GM19372 (cell line): Measurements from ENCODE around the gene DCX.

Experiments used
- ATAC-seq: cut with Tn5 transposase; IDR thresholded peaks from one replicate; pipeline ENCODE4 v1.9.1; 2021; ENCODE audit warnings: mild to moderate bottlenecking, low read depth, moderate library complexity; ENCODE audit not compliant: unreplicated experiment

DCX gene

DNA sequence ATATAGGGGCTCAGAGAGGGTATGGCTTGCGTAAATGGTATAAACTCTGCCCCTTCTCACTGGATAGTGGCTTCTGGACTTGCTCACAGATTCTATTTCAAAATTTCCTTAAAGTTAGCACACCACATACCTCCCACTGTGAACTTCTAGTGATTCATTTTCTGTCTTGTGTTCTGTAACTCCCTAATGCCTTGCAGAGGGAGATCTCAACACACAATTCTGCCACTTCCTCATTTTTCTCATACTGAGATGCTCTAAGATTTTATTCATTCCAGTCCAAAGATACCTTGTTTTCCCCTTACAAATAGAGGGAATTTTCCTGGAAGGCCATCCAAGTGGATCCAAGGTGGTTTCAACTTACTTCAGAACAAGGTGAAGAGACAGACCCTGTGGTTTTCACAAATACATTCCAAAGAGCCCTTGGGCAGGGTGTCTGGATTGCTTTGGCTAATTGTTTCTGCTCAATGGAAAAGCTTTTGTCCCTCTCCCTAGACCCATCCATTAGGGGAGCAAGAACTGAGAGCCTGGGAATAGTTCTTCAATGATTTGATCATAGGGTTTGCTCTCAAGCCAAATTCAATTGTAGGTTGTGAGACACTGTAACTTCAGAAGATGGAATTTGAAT is 89.6 kb downstream of the DCX start:
- no peak for ATAC-seq

DNA sequence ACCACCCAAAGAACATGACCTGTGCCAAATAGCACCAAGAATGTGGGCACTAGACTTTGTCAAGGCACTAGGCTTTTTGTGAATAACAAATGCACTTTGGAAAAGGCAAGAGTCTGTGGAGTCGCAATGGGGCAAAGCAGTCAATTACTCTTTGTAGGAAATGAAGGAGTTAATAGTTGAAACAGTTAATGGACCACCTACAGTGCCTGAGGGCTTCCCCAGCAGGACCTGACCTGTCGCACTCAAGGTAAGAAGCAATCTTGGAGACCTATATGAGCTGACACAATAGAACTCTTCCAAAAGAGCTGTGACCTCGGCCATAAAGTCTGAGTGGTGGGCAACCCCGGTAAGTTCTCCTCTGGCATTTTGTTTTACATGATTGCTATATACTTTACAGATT is 92.5 kb downstream of the DCX start:
- no peak for ATAC-seq

GRCh38 chrX:111318901-111319300 is 93.1 kb downstream of the DCX start:
- no peak for ATAC-seq

DNA sequence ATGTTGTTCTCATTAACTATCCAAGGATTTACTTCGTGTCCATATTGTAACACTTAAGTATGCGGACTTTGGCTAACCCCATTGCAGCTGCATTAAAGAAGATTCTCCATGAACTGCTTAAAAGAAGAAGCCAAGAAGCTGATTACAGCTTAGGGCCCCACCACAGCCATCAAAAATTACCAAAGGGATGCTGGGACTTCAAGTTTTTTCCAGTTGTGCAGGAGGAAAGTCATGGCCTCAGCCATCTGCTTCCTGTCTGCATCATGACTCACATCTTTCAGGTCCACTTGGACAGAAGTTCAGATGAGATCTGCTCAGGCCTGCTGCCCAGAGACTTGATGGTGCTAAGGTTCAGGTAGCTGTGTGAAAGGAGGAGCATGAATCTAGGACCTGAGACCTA is 102.9 kb downstream of the DCX start:
- ATAC-seq = no peak

GRCh38 chrX:111308039-111308438 is 104.0 kb downstream of the DCX start:
- no peak for ATAC-seq

- ATAC-seq = no peak
Measured at GRCh38 chrX:111302284-111302683, 109.7 kb downstream of the DCX start.

GRCh38 chrX:111288841-111289240 is 123.2 kb downstream of the DCX start:
- ATAC-seq = no peak

GRCh38 chrX:111284631-111285293 is 127.2 kb downstream of the DCX start:
- no peak for ATAC-seq

DNA sequence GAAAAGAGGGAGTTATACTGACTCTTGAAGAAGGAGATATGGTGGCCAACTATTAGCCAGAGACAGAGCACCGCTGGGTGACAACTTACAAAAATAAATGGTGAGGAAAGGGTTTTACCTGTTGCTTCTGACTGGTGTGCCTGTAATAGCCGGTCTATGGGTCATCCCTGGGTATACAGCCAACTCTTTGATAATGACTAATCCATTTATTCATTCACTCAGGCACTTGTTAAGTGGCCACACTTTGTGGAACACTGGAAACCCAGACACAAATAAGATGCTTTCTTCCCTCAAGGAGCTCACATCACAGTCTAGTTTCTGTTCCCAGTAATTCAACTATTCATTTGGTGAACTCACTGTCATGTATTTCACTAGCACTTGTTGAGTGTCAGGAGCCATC is 128.5 kb downstream of the DCX start:
- ATAC-seq = no peak

DNA sequence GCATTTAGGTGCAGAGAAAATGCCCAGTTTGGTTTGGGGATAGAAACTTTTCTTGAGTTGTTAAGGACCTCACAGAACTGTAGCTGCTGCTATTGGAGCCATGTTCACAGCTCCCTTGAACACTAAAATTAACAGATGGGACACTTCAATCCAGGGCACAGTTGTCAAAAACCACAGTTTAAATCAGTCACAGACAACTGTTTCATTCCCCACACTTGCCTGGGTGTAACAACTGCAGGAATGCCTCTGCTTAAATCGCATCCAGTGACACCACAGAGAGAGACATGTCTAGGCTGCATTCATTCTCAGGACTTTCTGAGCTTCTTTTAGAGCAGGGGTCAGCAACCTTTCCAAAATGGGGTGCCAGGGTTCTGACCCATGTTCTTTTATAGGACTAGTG is 129.0 kb downstream of the DCX start:
- no peak for ATAC-seq

DNA sequence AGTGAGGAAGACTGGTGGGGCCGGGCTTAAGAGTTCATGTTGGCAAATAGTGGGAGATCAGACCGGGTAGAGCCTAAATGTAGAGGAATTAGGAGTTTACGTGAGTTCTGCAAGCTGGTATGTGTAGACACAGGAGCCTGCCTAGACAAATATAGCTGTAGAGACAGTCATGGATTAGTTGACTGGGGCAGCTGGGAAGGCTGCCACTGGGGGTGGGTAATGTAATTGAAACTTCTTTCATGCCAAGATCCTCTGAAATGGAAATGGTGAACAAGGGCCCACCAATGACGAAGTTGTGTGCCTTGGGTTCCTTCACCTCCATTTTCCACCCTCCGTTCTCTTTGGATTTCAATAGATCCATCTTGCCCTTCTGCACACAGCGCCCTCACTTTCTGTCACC is 129.9 kb downstream of the DCX start:
- no peak for ATAC-seq

- ATAC-seq = no peak
Measured at GRCh38 chrX:111270339-111270738, 141.7 kb downstream of the DCX start, which contains the start of gene CAPN6. CAPN6 (minus strand) TSS chrX:111270483; CDS start chrX:111263936, 6,547 bp downstream.

DNA sequence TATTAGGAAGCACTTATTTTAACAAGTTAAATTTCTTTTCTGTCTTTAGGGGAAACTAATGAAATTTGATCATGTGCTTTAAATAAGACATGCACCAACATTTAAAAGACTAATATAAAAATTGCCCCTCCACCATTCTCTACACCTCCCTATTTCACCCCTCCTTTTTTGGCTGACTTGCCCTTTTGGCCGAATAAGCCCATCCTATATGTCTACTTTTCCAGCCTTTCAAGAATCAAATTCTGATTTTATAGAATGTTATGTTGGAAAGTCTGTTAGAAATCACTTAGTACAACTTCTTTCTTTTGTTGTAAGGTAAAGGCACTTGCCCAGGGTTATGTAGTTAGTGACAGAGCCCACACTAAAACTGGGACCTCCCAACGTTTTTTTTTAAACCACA is 143.5 kb downstream of the DCX start:
- no peak for ATAC-seq

GRCh38 chrX:111265486-111265885 is 146.5 kb downstream of the DCX start:
- no peak for ATAC-seq

DNA sequence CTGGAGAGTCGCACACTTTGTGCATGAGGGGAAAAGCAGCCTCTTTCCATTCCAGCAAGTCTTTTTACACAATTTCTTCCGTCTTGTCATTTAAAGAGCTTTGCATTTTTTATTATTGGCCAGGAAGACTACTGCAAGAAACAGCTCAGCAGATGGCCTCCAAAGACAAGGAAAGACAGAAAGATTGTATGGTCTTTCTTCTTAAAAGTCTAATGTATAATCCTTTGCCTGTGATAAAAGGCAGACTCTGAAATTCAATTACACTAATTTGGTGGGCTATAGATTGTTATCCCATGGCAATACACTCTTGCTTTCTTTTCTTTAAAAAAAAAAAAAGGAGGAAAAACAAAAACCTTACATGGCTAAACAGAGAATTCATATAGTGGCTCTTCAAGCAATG is 147.6 kb downstream of the DCX start:
- no peak for ATAC-seq

DNA sequence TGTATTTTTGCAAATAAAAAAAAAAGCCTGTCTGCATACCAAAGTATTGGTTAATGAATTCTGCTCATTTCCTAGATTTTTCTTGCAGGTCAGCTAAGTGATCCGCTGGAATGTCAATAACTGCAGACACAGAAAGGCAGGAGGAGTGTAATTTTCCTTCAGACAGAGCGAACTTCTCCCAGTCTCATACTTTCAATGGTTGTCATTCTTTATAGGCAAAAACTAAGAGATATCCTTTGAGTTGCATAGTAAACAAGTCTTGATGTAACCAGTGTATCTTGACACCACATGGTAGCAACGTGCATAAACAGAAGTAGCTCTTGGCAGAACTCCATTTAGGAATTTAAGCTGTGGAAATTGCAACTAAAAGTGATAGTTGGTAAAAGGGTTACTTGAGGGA is 149.9 kb downstream of the DCX start:
- ATAC-seq = no peak

GRCh38 chrX:111260451-111260850 is 151.5 kb downstream of the DCX start:
- ATAC-seq = no peak

GRCh38 chrX:111259559-111259958 is 152.4 kb downstream of the DCX start:
- no peak for ATAC-seq

DNA sequence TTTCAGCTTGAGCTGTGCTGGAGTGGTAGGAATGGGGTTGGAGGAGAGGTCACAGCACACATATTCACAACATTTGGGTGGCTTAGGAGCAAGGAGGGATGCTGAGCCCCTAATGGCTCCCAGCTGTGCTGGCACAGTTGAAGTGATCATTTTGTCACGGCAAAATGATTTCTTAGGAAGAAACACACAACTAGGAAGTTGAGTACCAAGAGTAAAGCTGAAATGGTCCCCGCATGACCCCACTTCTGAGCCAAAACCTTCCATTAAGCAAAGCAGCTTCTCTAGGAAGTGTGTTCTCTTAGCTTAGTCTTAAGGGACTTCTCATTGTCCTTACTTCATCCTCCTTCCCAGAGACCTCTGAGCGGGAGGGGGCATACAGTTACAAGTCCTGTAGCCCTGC is 154.3 kb downstream of the DCX start:
- ATAC-seq = no peak

GRCh38 chrX:111254896-111255693 is 156.9 kb downstream of the DCX start:
- ATAC-seq = no peak

DNA sequence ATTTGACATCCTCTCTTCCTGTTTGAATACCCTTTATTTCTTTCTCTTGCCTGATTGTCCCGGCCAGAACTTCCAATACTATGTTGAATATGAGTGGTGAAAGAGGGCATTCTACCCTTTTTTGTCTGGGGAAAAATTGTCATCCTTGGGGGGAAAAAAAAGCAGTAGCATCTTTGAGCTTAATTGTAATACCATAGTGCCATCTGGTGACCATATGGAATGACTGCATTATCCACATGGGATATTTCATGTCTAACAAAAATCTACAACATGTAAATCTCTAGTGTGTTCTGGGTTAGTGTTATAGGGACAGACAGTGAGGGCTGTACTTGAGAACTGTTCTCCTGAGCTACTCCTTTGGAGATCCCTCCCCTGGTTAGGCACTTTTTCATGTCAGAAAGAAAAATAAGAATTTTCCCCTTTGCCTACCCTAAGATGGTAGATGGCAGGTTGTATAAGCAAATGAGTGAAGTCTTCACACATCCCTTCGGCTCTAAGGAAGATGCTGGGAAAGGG is 167.7 kb downstream of the DCX start:
- ATAC-seq = no peak
